ENCODE results near the gene ATG10.
"Not testable (repeated sequence)": the region's sequence is repeated elsewhere in the genome, so short reads cannot be mapped to it uniquely, and the experiment has no call there.

The ATG10 gene

DNA sequence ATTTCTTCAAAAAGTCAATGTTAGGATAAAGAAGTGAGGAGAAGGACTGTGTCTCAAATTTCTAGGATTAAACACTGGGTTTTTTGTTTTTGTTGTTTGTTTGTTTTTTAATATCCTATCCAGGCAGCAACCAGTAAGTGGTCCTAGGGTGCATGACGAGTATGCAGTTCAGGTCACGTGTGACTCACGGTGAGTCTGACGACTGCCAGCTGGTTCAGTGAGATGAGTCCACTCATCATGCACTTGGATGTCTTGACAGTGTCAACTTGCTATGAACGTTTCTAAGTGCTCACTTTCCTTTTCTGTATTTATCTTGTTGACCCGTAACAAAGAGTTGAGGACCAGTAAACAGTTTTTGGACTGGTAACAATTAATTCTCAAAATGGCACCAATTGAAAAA lies 32.7 kb downstream of the ATG10 start:
- H3K27me3 Mint-ChIP-seq (ENCODE audit: low read depth): no peaks in the 10 kb centered on the region
- DNase-seq (ENCODE audit: low spot score): no peak
- H3K4me3 Mint-ChIP-seq: no peak overlapping the region
- H3K4me1 Mint-ChIP-seq (ENCODE audit: low read depth): no peaks in the 10 kb centered on the region
- H3K36me3 Mint-ChIP-seq (ENCODE audit: low read depth): peaks cover 6% of the 10 kb centered on the region
- H3K9me3 Mint-ChIP-seq: peaks cover 11% of the 10 kb centered on the region
- H3K27ac Mint-ChIP-seq: no peak overlapping the region

DNA sequence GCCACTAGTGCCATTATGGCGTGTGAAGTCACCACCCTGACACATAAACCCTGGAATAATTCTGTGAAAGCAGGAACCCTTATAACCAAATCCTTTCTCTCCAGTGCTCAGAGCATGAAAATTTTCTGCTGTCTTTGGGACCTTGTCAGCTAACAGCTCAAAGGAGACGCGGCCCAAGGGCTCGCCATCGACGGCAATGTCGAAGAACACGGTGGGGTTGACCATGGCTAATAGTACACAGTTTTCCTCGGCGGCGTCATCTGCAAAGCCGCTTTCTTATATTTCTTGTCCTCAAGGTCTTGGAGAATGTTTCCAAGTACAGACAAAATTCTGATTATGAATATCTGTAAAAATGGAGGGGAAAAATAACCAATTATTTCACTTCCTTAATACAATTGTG lies 38.0 kb downstream of the ATG10 start:
- not testable (repeated sequence) for H3K27ac Mint-ChIP-seq; H3K4me1 Mint-ChIP-seq (ENCODE audit: low read depth); DNase-seq (ENCODE audit: low spot score); H3K36me3 Mint-ChIP-seq (ENCODE audit: low read depth); H3K9me3 Mint-ChIP-seq; H3K27me3 Mint-ChIP-seq (ENCODE audit: low read depth); H3K4me3 Mint-ChIP-seq

DNA sequence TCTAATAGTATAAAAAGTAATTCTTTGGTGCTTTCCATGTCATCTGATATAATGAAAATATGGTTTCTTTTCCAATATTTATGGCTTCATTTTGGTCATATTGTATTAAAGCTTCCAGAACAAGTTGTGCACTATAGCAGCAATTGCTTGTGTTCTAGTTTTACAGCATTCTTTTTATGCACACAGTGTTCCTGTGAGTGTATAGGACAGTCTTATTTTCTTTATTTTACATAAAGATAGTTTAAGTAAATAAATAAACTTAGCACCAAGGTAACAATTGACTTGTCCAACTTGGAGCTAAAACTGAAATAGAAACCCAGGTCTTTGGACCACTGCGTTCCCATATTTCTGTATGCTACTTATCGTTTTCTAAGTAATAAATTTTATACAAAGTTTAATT lies 38.9 kb downstream of the ATG10 start:
- no peaks in the 10 kb centered on the region for H3K27me3 Mint-ChIP-seq (ENCODE audit: low read depth)
- H3K36me3 Mint-ChIP-seq (ENCODE audit: low read depth): peaks cover 10% of the 10 kb centered on the region
- peaks cover 13% of the 10 kb centered on the region for H3K9me3 Mint-ChIP-seq
- H3K4me1 Mint-ChIP-seq (ENCODE audit: low read depth): no peaks in the 10 kb centered on the region
- no peak for DNase-seq (ENCODE audit: low spot score)
- no peak overlapping the region for H3K4me3 Mint-ChIP-seq
- no peak overlapping the region for H3K27ac Mint-ChIP-seq

DNA sequence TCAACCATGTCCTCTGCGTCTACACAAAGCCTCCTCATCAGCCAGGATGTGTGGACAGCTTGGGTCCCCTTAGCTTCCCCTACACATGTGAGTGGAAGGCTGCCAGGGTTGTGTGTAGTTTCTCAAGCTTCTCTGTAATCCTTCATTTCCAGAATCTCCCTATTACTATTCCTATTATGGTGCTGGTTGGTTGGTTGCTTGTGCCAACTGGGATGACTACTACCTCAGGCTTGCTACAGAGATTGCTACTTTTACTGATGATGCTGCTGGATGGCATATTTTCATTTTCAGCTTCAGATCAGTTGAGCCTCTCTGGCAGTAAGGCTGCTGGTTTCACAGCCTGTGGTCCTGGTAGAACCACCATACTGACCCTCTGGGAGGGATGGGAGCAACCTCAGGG lies 39.9 kb downstream of the ATG10 start:
- no peak overlapping the region for H3K4me3 Mint-ChIP-seq
- H3K4me1 Mint-ChIP-seq (ENCODE audit: low read depth): no peaks in the 10 kb centered on the region
- DNase-seq (ENCODE audit: low spot score): no peak
- H3K36me3 Mint-ChIP-seq (ENCODE audit: low read depth): peaks cover 12% of the 10 kb centered on the region
- no peaks in the 10 kb centered on the region for H3K27me3 Mint-ChIP-seq (ENCODE audit: low read depth)
- H3K27ac Mint-ChIP-seq: no peak overlapping the region
- H3K9me3 Mint-ChIP-seq: peaks cover 19% of the 10 kb centered on the region

DNA sequence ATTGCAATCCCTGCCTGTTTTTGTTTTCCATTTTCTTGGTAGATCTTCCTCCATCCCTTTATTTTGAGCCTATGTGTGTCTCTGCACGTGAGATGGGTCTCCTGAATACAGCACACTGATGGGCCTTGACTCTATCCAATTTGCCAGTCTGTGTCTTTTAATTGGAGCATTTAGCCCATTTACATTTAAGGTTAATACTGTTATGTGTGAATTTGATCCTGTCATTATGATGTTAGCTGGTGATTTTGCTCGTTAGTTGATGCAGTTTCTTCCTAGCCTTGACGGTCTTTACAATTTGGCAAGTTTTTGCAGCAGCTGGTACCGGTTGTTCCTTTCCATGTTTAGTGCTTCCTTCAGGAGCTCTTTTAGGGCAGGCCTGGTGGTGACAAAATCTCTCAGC lies 42.8 kb downstream of the ATG10 start:
- not testable (repeated sequence) for H3K4me3 Mint-ChIP-seq; H3K27me3 Mint-ChIP-seq (ENCODE audit: low read depth); H3K4me1 Mint-ChIP-seq (ENCODE audit: low read depth); DNase-seq (ENCODE audit: low spot score); H3K27ac Mint-ChIP-seq
- peaks cover 12% of the 10 kb centered on the region for H3K36me3 Mint-ChIP-seq (ENCODE audit: low read depth)
- peaks cover 19% of the 10 kb centered on the region for H3K9me3 Mint-ChIP-seq

- DNase-seq (ENCODE audit: low spot score): no peak
- Mint-ChIP-seq H3K36me3 (ENCODE audit: low read depth) (peaks cover 5% of the 10 kb centered on the region), H3K27me3 (ENCODE audit: low read depth) (no peaks in the 10 kb centered on the region), H3K27ac (no peak overlapping the region), H3K9me3 (peaks cover 15% of the 10 kb centered on the region), H3K4me1 (ENCODE audit: low read depth) (no peaks in the 10 kb centered on the region), H3K4me3 (no peak overlapping the region)
Measured at GRCh38 chr5:82018462-82018861, 46.6 kb downstream of the ATG10 start.

GRCh38 chr5:82019342-82020138 lies 47.7 kb downstream of the ATG10 start:
- Mint-ChIP-seq H3K36me3 (ENCODE audit: low read depth) (peaks cover 5% of the 10 kb centered on the region), H3K27ac (no peak overlapping the region), H3K9me3 (peaks cover 11% of the 10 kb centered on the region), H3K27me3 (ENCODE audit: low read depth) (no peaks in the 10 kb centered on the region), H3K4me1 (ENCODE audit: low read depth) (no peaks in the 10 kb centered on the region), H3K4me3 (no peak overlapping the region)
- DNase-seq (ENCODE audit: low spot score): no peak

- no peaks in the 10 kb centered on the region for H3K36me3 Mint-ChIP-seq (ENCODE audit: low read depth)
- H3K27ac Mint-ChIP-seq: no peak overlapping the region
- no peaks in the 10 kb centered on the region for H3K9me3 Mint-ChIP-seq
- no peaks in the 10 kb centered on the region for H3K27me3 Mint-ChIP-seq (ENCODE audit: low read depth)
- no peak overlapping the region for H3K4me3 Mint-ChIP-seq
- H3K4me1 Mint-ChIP-seq (ENCODE audit: low read depth): no peaks in the 10 kb centered on the region
- DNase-seq (ENCODE audit: low spot score): no peak
Measured at GRCh38 chr5:82022499-82022898, 50.7 kb downstream of the ATG10 start.

DNA sequence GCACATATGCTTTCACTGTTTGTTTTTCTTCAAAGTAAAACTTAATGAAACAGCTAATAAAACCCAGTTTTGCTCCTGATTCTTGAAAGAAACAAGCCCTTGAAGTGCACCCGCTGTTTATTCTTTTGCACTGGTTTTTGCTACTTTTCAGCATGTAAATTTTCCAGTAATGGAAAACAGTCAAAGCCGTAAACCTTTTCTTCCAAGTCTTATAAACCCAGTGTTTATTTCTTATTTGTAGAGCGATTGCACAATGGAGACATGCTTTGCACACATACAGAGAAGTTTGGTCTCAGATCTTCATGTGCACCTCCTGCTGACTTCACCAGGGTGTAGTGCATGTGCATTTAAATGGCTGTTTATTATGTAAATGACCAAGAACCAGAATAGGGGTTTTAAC lies 51.8 kb downstream of the ATG10 start:
- DNase-seq (ENCODE audit: low spot score): no peak
- Mint-ChIP-seq H3K4me1 (ENCODE audit: low read depth) (no peaks in the 10 kb centered on the region), H3K4me3 (no peak overlapping the region), H3K9me3 (no peaks in the 10 kb centered on the region), H3K27ac (no peak overlapping the region), H3K27me3 (ENCODE audit: low read depth) (no peaks in the 10 kb centered on the region), H3K36me3 (ENCODE audit: low read depth) (no peaks in the 10 kb centered on the region)

DNA sequence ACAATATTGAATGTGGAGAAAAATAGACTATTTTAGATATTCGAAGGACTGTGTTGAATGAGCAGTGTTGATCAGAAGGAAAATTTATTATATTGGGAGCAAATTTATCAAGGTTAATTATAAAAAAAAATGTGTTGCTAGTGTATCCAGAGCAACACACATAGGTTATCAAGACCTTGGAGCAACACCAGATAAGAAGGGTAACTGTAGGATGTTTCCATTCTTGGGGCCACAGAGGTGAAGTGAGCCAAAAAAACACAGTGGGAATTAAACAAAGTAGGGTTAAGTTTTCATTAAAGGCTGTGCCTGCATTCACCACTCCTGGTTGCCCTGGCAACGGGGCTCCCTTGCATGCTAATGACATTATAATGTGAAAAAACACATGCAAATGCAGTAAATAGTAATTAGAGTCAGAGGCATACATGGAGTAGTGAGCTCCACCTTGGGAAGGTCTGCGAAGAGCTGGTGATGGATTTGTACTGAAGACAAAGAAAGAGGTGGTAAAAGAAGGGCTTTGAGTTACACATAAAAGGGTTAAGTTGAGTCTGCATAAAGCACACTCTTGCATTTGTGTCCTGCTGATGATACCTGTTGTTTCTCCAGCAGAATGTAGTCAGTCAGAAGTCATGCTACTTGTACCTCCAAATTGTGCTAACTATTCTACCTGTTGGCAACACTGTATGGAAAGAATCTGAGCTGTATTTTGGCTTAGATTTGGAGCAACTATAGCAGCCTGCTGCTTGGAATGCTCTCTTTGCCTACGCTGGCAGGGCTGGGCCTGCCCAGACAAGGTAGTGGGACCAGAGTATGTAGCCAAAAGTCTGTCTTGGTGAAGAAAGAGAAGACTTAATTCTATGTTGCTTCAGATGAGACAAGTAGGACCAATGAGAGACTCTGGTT lies 59.6 kb downstream of the ATG10 start:
- no peaks in the 10 kb centered on the region for H3K27me3 Mint-ChIP-seq (ENCODE audit: low read depth)
- no peak for DNase-seq (ENCODE audit: low spot score)
- no peaks in the 10 kb centered on the region for H3K36me3 Mint-ChIP-seq (ENCODE audit: low read depth)
- H3K27ac Mint-ChIP-seq: no peak overlapping the region
- no peak overlapping the region for H3K4me3 Mint-ChIP-seq
- H3K4me1 Mint-ChIP-seq (ENCODE audit: low read depth): no peaks in the 10 kb centered on the region
- H3K9me3 Mint-ChIP-seq: no peaks in the 10 kb centered on the region

DNA sequence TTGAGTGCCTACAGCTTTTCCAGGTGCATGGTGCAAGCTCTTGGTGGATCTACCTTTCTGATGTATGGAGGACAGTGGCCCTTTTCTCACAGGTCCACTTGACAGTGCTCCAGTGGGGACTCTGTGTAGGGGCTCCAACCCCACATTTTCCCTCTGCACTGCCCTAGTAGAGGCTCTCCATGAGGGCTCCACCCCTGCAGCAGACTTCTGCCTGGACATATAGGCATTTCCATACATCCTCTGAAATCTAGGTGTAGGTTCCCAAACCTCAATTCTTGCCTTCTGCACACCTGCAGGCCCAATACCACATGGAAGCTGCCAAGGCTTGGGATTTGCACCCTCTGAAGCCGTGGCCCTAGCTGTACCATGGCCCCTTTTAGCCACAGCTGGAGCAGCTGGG lies 71.1 kb downstream of the ATG10 start:
- peaks cover 36% of the 10 kb centered on the region for H3K9me3 Mint-ChIP-seq
- peaks cover 12% of the 10 kb centered on the region for H3K36me3 Mint-ChIP-seq (ENCODE audit: low read depth)
- H3K4me3 Mint-ChIP-seq; H3K4me1 Mint-ChIP-seq (ENCODE audit: low read depth); H3K27me3 Mint-ChIP-seq (ENCODE audit: low read depth); DNase-seq (ENCODE audit: low spot score); H3K27ac Mint-ChIP-seq: not testable (repeated sequence)

DNA sequence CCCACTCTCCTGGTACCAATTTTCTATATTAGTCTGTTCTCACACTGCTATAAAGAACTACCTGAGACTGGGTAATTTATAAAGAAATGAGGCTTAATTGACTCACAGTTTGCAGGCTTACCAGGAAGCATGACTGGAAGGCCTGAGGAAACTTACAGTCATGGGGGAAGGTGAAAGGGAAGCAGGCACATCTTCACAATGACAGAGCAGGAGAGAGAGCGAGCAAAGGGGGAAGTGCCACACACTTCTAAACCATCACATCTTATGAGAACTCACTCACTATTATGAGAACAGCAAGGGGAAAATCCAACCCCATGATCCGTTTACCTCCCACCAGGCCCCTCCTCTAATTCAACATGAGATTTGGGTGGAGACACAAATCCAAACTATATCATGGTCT lies 72.2 kb downstream of the ATG10 start:
- Mint-ChIP-seq H3K9me3 (peaks cover 31% of the 10 kb centered on the region), H3K27me3 (ENCODE audit: low read depth) (no peaks in the 10 kb centered on the region), H3K36me3 (ENCODE audit: low read depth) (peaks cover 11% of the 10 kb centered on the region), H3K4me3 (no peak overlapping the region), H3K4me1 (ENCODE audit: low read depth) (no peaks in the 10 kb centered on the region), H3K27ac (no peak overlapping the region)
- no peak for DNase-seq (ENCODE audit: low spot score)

DNA sequence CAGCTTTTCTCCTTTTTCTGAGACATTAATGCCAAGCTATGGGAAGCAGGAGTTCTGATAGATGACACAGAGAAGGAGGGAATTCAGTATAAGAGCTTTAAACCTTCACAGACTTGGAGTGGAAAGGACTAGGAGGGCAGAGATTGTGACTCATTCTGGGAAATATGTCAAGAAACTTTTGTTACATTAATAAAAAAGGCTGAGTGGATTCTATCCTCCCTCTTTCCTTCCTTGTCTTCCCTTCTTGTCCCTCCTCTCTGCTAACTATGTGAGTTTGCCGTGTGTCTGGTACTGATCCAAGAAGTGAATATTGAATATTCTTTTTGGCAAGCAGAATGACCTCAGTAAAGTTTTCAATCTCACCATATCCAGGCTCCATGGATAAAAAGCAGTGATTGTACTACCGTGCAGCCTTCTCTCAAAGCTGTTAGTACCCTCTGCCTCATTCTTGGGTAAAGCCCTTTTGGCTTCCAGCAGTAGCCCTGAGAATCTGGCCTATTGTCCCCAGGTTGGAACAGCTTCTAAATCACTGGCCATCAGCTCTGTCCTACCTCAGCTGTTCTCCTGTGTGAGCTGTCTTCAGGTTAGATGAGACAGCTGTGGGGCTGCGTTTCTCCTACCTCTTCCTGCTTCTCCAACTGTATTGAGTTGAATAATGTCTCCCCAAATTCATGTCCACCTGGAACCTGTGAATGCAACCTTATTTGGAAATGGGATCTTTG lies 73.9 kb downstream of the ATG10 start:
- Mint-ChIP-seq H3K27ac (no peak overlapping the region), H3K4me3 (no peak overlapping the region), H3K9me3 (peaks cover 31% of the 10 kb centered on the region), H3K4me1 (ENCODE audit: low read depth) (no peaks in the 10 kb centered on the region), H3K36me3 (ENCODE audit: low read depth) (peaks cover 11% of the 10 kb centered on the region), H3K27me3 (ENCODE audit: low read depth) (no peaks in the 10 kb centered on the region)
- no peak for DNase-seq (ENCODE audit: low spot score)

GRCh38 chr5:82046276-82046647 lies 74.4 kb downstream of the ATG10 start:
- peaks cover 31% of the 10 kb centered on the region for H3K9me3 Mint-ChIP-seq
- H3K4me3 Mint-ChIP-seq: no peak overlapping the region
- no peaks in the 10 kb centered on the region for H3K4me1 Mint-ChIP-seq (ENCODE audit: low read depth)
- H3K27me3 Mint-ChIP-seq (ENCODE audit: low read depth): no peaks in the 10 kb centered on the region
- no peak for DNase-seq (ENCODE audit: low spot score)
- H3K27ac Mint-ChIP-seq: no peak overlapping the region
- H3K36me3 Mint-ChIP-seq (ENCODE audit: low read depth): peaks cover 11% of the 10 kb centered on the region
